HG02884 (cell line): ENCODE measurements around the gene CLCNKB.

Experiments
- ATAC-seq: cut with Tn5 transposase; IDR thresholded peaks from one replicate; pipeline ENCODE4 v1.9.1; 2021; ENCODE audit warnings: mild to moderate bottlenecking, moderate library complexity; ENCODE audit not compliant: unreplicated experiment

The CLCNKB gene

GRCh38 chr1:16091296-16091695 is 47.7 kb downstream of the CLCNKB start:
- no peak for ATAC-seq

- no peak for ATAC-seq
Observed at GRCh38 chr1:16092097-16092922, 48.7 kb downstream of the CLCNKB start.

GRCh38 chr1:16092923-16093511 is 49.4 kb downstream of the CLCNKB start:
- no peak for ATAC-seq

- no peak for ATAC-seq
Observed at GRCh38 chr1:16093611-16094010, 50.0 kb downstream of the CLCNKB start.

GRCh38 chr1:16094453-16095158 is 51.0 kb downstream of the CLCNKB start:
- ATAC-seq = no peak

GRCh38 chr1:16095447-16095846 is 51.9 kb downstream of the CLCNKB start:
- no peak for ATAC-seq

GRCh38 chr1:16099412-16099811 is 55.8 kb downstream of the CLCNKB start:
- ATAC-seq = no peak

- ATAC-seq = no peak
Observed at GRCh38 chr1:16101623-16102022, 58.0 kb downstream of the CLCNKB start.
